A673 (cell line): Measurements from ENCODE around the gene CCDC63.
A peak's percentile ranks its signal among the peaks of the same experiment; 100 is the strongest.

Experiments used
- CTCF ChIP-seq: fragments of 300-800, 200-600 bp; sonication (generic); conservative IDR thresholded peaks from 2 replicates; pipeline ENCODE4 v1.5.1; 2017; ENCODE audit warnings: low read depth, mild to moderate bottlenecking, antibody characterized with exemption, low read length, moderate library complexity, mixed read lengths
- EZH2 ChIP-seq: fragments of 200-600 bp; sonication (generic); IDR thresholded peaks from 2 replicates; pipeline ENCODE4 v1.6.1; 2017; ENCODE audit warnings: borderline replicate concordance, low read depth, mild to moderate bottlenecking, mixed read lengths, antibody characterized with exemption, low read length; ENCODE audit not compliant: poor library complexity, severe bottlenecking

GRCh38 chr12:110858848-110859247 lies 12.1 kb downstream of the CCDC63 start:
- TF ChIP-seq CTCF (peak; percentile 47; the same call in 1 of the 2 replicates), EZH2 (no peak)
